ENCODE measurements around the gene ABHD4.

ABHD4 gene

DNA sequence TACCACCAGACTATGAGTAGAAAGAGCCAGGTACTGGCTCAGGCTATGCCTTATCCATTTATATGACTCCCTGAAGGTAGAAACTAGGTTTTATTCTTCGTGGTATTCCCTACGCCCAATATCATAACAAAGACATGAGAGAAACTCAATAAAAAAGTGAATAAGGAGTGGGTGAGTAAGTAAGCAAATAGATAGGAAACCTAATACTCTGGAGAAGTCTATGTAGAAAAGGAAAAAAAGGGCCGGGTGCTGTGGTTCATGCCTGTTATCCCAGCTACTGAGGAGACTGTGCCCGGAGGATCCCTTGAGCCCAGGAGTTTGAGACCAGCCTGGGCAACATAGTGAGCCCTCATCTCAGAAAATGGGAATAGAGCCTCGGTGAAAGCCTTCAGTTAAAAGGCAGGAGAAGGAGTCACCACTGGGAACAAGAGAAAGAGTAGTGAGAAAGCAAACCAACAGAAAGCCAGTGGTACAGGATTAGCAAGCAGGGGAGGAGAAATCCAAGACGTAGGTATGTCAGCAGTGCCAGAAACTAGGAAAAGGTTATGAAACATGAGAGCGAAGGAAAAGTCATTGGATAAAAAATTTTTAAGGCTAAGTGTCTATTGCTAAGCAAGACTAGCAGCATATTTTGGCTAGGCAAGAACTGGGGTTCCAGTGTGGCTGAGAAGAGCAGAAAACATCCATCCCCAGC is 52.1 kb downstream of the ABHD4 start:
- POLR2A ChIA-PET, result interaction anchor here (0.5 kb wide), 1 partner anchor 79 kb away, joined by 5 read pairs; no protein-coding TSS in a partner anchor
- TF ChIP-seq, protein P1, sequence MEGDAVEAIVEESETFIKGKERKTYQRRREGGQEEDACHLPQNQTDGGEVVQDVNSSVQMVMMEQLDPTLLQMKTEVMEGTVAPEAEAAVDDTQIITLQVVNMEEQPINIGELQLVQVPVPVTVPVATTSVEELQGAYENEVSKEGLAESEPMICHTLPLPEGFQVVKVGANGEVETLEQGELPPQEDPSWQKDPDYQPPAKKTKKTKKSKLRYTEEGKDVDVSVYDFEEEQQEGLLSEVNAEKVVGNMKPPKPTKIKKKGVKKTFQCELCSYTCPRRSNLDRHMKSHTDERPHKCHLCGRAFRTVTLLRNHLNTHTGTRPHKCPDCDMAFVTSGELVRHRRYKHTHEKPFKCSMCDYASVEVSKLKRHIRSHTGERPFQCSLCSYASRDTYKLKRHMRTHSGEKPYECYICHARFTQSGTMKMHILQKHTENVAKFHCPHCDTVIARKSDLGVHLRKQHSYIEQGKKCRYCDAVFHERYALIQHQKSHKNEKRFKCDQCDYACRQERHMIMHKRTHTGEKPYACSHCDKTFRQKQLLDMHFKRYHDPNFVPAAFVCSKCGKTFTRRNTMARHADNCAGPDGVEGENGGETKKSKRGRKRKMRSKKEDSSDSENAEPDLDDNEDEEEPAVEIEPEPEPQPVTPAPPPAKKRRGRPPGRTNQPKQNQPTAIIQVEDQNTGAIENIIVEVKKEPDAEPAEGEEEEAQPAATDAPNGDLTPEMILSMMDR (IDR thresholded peaks at IDR 0.05; ENCODE audit: insufficient read depth, low read length, missing control alignments), result no peak
- DNase-seq (ENCODE audit: low read depth, low spot score), result no peak
- H3K4me3 ChIP-seq (ENCODE audit: low read depth, low read length), result no peak overlapping the region
- CTCF ChIA-PET, result interaction anchor here (1.2 to 10.5 kb wide), 8 partner anchors 8 to 262 kb away, joined by 4 to 299 read pairs (median 29); partner anchors contain the start of genes DAD1 and OXA1L

GRCh38 chr14:22650960-22651521 is 52.9 kb downstream of the ABHD4 start:
- DNase-seq (ENCODE audit: low read depth, low spot score), result no peak
- ChIA-PET POLR2A (interaction anchor here (0.5 to 1.1 kb wide), 2 partner anchors 9 to 80 kb away, joined by 5 to 6 read pairs; no protein-coding TSS in a partner anchor), CTCF (interaction anchor here (0.8 to 10.5 kb wide), 14 partner anchors 8 to 263 kb away, joined by 3 to 299 read pairs (median 6); partner anchors contain the start of genes DAD1, OR6J1 and OXA1L)
- TF ChIP-seq, protein P1 (IDR thresholded peaks at IDR 0.05; ENCODE audit: insufficient read depth, low read length, missing control alignments), result no peak
- H3K4me3 ChIP-seq (ENCODE audit: low read depth, low read length), result no peak overlapping the region

- CTCF ChIA-PET, result interaction anchor here (0.8 to 10.5 kb wide), 15 partner anchors 8 to 263 kb away, joined by 3 to 299 read pairs (median 5); partner anchors contain the start of genes DAD1, OR6J1 and OXA1L
- POLR2A ChIA-PET, result interaction anchor here (1.1 kb wide), 1 partner anchor 9 kb away, joined by 6 read pairs; no protein-coding TSS in a partner anchor
- no peak for DNase-seq (ENCODE audit: low read depth, low spot score)
- no peak overlapping the region for H3K4me3 ChIP-seq (ENCODE audit: low read depth, low read length)
- TF ChIP-seq, protein P1 (IDR thresholded peaks at IDR 0.05; ENCODE audit: insufficient read depth, low read length, missing control alignments), result no peak
These were observed 53.5 kb downstream of the ABHD4 start for GRCh38 chr14:22651586-22651985.

- ChIA-PET POLR2A (interaction anchor here (0.6 to 0.7 kb wide), 3 partner anchors 56 to 113 kb away, joined by 3 read pairs; partner anchors contain the start of gene OXA1L), CTCF (interaction anchor here (0.6 to 10.5 kb wide), 35 partner anchors 9 to 338 kb away, joined by 3 to 299 read pairs (median 4); partner anchors contain the start of genes ABHD4, DAD1, OR6J1 and OXA1L)
- H3K4me3 ChIP-seq (ENCODE audit: low read depth, low read length), result no peak overlapping the region
- DNase-seq (ENCODE audit: low read depth, low spot score), result no peak
- TF ChIP-seq, protein P1 (IDR thresholded peaks at IDR 0.05; ENCODE audit: insufficient read depth, low read length, missing control alignments), result peak; percentile 94
These were observed 55.0 kb downstream of the ABHD4 start for GRCh38 chr14:22653012-22653621.

DNA sequence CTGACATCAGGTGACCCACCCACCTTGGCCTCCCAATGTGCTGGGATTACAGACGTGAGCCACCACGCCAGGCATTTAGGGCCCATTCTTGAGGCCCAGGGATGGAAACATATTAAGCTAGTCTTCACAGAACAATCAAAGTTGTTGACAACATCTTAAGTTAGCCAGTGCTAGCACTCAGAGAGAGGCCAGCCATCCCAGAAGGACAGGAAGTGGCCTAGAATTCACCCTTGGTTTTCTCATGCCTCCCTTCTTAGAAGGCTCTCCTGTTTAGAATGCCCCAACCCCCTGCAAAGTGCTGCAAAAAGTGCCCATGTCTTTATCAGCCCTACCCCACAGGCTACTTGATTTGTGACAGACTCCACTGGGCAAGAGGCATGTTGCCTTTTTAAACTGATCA is 58.1 kb downstream of the ABHD4 start:
- no peak for DNase-seq (ENCODE audit: low read depth, low spot score)
- POLR2A ChIA-PET, result no interaction called here
- H3K4me3 ChIP-seq (ENCODE audit: low read depth, low read length), result no peak overlapping the region
- CTCF ChIA-PET, result interaction anchor here (0.7 to 5.5 kb wide), 6 partner anchors 26 to 247 kb away, joined by 3 to 76 read pairs (median 26); no protein-coding TSS in a partner anchor
- TF ChIP-seq, protein P1 (IDR thresholded peaks at IDR 0.05; ENCODE audit: insufficient read depth, low read length, missing control alignments), result no peak
